Measurements from ENCODE around the gene FMNL2. TPM values are rescaled to one million over a fixed set of nuclear protein-coding genes. Genes with fewer than 3 reads are reported as not detected.

Gene FMNL2
- total RNA-seq, 1 donor, result 24.2 TPM

DNA sequence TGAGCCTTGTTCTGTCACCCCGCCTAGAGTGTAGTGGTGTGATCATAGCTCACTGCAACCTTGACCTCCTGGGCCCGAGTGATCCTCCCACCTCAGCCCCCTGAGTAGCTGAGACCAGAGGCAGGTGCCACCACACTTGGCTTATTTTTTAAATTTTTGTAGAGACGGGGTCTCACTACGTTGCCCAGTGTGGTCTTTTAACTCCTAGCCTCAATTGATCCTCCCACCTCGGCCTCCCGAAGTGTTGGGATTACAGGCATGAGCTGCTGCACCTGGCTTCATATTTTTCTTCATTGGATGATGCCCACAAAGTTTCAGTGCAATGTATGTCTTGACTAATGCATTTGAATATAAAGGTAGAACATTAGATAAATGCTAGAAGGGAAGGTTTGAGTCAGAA is 120.8 kb downstream of the FMNL2 start:
- TF ChIP-seq CTCF (IDR thresholded peaks at IDR 0.05; ENCODE audit: extremely low read depth, low read depth, low read length), result no peak
- no peak for DNase-seq (ENCODE audit: insufficient read length, low spot score, missing footprints)
- no peaks in the 10 kb centered on the region for H3K27me3 ChIP-seq (ENCODE audit: insufficient read depth, low read length)
- H4K20me1 ChIP-seq (ENCODE audit: insufficient read depth, low read length), result peaks cover 5% of the 10 kb centered on the region
- no peaks in the 10 kb centered on the region for H3K4me1 ChIP-seq (ENCODE audit: insufficient read depth, low read length)
- no peaks in the 10 kb centered on the region for H3K9me3 ChIP-seq (ENCODE audit: low read depth, low read length)
- H3K79me2 ChIP-seq (ENCODE audit: insufficient read depth, low read length), result peaks cover 35% of the 10 kb centered on the region
- H3K36me3 ChIP-seq (ENCODE audit: insufficient read depth, low read length), result no peaks in the 10 kb centered on the region
- H3K4me3 ChIP-seq (ENCODE audit: insufficient read depth, low read length), result no peak overlapping the region
- H3K27ac ChIP-seq (ENCODE audit: low read depth, low read length), result no peak overlapping the region
- no peak overlapping the region for H3K4me2 ChIP-seq (ENCODE audit: insufficient read depth, low read length)
- no peak overlapping the region for H2AFZ ChIP-seq (ENCODE audit: low read length)

GRCh38 chr2:152456262-152456661 is 121.3 kb downstream of the FMNL2 start:
- Histone ChIP-seq H3K4me3 (ENCODE audit: insufficient read depth, low read length) (no peak overlapping the region), H3K79me2 (ENCODE audit: insufficient read depth, low read length) (peaks cover 35% of the 10 kb centered on the region), H2AFZ (ENCODE audit: low read length) (no peak overlapping the region), H3K27ac (ENCODE audit: low read depth, low read length) (no peak overlapping the region), H3K4me1 (ENCODE audit: insufficient read depth, low read length) (no peaks in the 10 kb centered on the region), H4K20me1 (ENCODE audit: insufficient read depth, low read length) (peaks cover 5% of the 10 kb centered on the region), H3K4me2 (ENCODE audit: insufficient read depth, low read length) (no peak overlapping the region), H3K27me3 (ENCODE audit: insufficient read depth, low read length) (no peaks in the 10 kb centered on the region), H3K9me3 (ENCODE audit: low read depth, low read length) (no peaks in the 10 kb centered on the region), H3K36me3 (ENCODE audit: insufficient read depth, low read length) (no peaks in the 10 kb centered on the region)
- TF ChIP-seq CTCF (IDR thresholded peaks at IDR 0.05; ENCODE audit: extremely low read depth, low read depth, low read length), result no peak
- DNase-seq (ENCODE audit: insufficient read length, low spot score, missing footprints), result no peak

DNA sequence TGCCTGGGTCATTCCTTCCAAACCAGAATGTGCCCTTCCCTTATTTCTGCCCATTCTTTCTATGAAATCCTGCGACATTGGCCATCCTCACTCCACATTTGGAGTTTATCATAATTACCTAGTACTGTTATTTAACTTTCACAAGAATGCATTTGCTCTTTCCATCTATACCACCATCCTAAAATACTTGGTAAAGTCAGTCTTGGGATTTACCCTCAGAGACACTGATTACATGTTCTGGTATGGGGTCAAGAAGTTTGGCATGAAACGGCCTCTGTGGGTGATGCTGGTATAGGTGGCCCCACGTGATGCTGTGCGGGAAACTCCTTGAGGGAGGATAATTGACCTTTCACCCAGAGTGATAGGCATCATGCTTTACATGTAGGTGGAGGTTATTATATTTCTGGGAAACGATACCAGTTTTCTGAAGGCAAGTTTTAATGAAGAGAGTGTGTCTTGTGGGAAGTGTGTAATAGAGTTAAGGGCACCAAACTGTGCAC is 123.5 kb downstream of the FMNL2 start:
- Histone ChIP-seq H3K4me2 (ENCODE audit: insufficient read depth, low read length) (no peak overlapping the region), H3K36me3 (ENCODE audit: insufficient read depth, low read length) (no peaks in the 10 kb centered on the region), H3K79me2 (ENCODE audit: insufficient read depth, low read length) (peaks cover 38% of the 10 kb centered on the region), H3K27ac (ENCODE audit: low read depth, low read length) (no peak overlapping the region), H4K20me1 (ENCODE audit: insufficient read depth, low read length) (peaks cover 5% of the 10 kb centered on the region), H3K4me3 (ENCODE audit: insufficient read depth, low read length) (no peak overlapping the region), H3K27me3 (ENCODE audit: insufficient read depth, low read length) (no peaks in the 10 kb centered on the region), H3K9me3 (ENCODE audit: low read depth, low read length) (no peaks in the 10 kb centered on the region), H2AFZ (ENCODE audit: low read length) (no peak overlapping the region), H3K4me1 (ENCODE audit: insufficient read depth, low read length) (no peaks in the 10 kb centered on the region)
- DNase-seq (ENCODE audit: insufficient read length, low spot score, missing footprints), result no peak
- no peak for TF ChIP-seq CTCF (IDR thresholded peaks at IDR 0.05; ENCODE audit: extremely low read depth, low read depth, low read length)

DNA sequence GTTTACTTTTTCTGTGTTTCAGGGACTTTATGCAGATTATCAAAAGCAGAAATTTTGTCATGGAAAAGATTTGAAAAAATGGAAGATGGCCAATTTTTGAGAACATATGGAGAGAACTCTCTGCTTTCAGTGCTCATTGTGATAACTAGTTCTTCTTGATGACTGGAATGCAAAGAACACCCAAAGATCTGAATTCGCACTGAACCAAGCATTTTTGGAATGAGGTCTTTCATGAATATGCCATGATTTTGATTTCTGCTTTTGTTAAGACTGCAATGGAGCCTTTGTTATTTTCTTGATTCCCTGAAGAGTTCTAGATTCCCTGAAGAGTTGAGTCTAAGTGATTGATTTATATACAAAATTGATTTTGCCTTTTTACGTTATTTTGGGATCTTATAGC is 124.1 kb downstream of the FMNL2 start:
- no peak for DNase-seq (ENCODE audit: insufficient read length, low spot score, missing footprints)
- H2AFZ ChIP-seq (ENCODE audit: low read length), result no peak overlapping the region
- H3K36me3 ChIP-seq (ENCODE audit: insufficient read depth, low read length), result no peaks in the 10 kb centered on the region
- no peak overlapping the region for H3K4me3 ChIP-seq (ENCODE audit: insufficient read depth, low read length)
- TF ChIP-seq CTCF (IDR thresholded peaks at IDR 0.05; ENCODE audit: extremely low read depth, low read depth, low read length), result no peak
- H3K4me1 ChIP-seq (ENCODE audit: insufficient read depth, low read length), result no peaks in the 10 kb centered on the region
- no peak overlapping the region for H3K4me2 ChIP-seq (ENCODE audit: insufficient read depth, low read length)
- H4K20me1 ChIP-seq (ENCODE audit: insufficient read depth, low read length), result peaks cover 5% of the 10 kb centered on the region
- no peak overlapping the region for H3K27ac ChIP-seq (ENCODE audit: low read depth, low read length)
- peaks cover 42% of the 10 kb centered on the region for H3K79me2 ChIP-seq (ENCODE audit: insufficient read depth, low read length)
- no peaks in the 10 kb centered on the region for H3K9me3 ChIP-seq (ENCODE audit: low read depth, low read length)
- no peaks in the 10 kb centered on the region for H3K27me3 ChIP-seq (ENCODE audit: insufficient read depth, low read length)

Measured in osteoblast (primary cell).